HEK293 (cell line): Measurements from ENCODE around the gene WNT8B.

Experiments used
- HOXA7 ChIP-seq: sonication (generic); formaldehyde crosslinking; IDR thresholded peaks from 2 replicates; pipeline ENCODE4 v1.8.1; 2022; ENCODE audit warnings: missing genetic modification reagents, borderline replicate concordance
- OVOL3 ChIP-seq: fragments of 450-650 bp; formaldehyde crosslinking; IDR thresholded peaks from 2 replicates; pipeline ENCODE4 v1.5.1; 2016; ENCODE audit warnings: missing biosample characterization, missing genetic modification characterization
- RBAK ChIP-seq: fragments of 450-650 bp; formaldehyde crosslinking; IDR thresholded peaks from 2 replicates; pipeline ENCODE4 v1.5.1; 2016; ENCODE audit warnings: missing biosample characterization, missing genetic modification characterization
- TCF7L2 ChIP-seq: IDR thresholded peaks from 2 replicates; pipeline ENCODE4 v1.6.1; 2011; ENCODE audit warnings: low read depth, mild to moderate bottlenecking, inconsistent platforms, low read length, moderate library complexity, borderline replicate concordance
- ZBTB26 ChIP-seq: fragments of 450-650 bp; formaldehyde crosslinking; optimal IDR thresholded peaks from 2 replicates; pipeline ENCODE3; 2016; ENCODE audit warnings: missing biosample characterization, mild to moderate bottlenecking, missing genetic modification characterization
- ZNF19 ChIP-seq: fragments of 450-650 bp; formaldehyde crosslinking; IDR thresholded peaks from 2 replicates; pipeline ENCODE4; 2016; ENCODE audit warnings: missing biosample characterization, missing genetic modification characterization, low read depth
- ZNF211 ChIP-seq: fragments of 450-650 bp; formaldehyde crosslinking; IDR thresholded peaks from 2 replicates; pipeline ENCODE4 v1.5.1; 2016; ENCODE audit warnings: low read depth, missing biosample characterization, missing genetic modification characterization
- ZNF292 ChIP-seq: fragments of 450-650 bp; formaldehyde crosslinking; IDR thresholded peaks from 2 replicates; pipeline ENCODE4 v1.5.1; 2016; ENCODE audit warnings: low read depth, missing biosample characterization, missing genetic modification characterization, borderline replicate concordance
- ZNF324 ChIP-seq: fragments of 450-650 bp; formaldehyde crosslinking; IDR thresholded peaks from 2 replicates; pipeline ENCODE4 v1.5.1; 2016; ENCODE audit warnings: missing biosample characterization, missing genetic modification characterization
- ZNF510 ChIP-seq: fragments of 450-650 bp; formaldehyde crosslinking; IDR thresholded peaks from 2 replicates; pipeline ENCODE4 v1.5.1; 2018; ENCODE audit warnings: mild to moderate bottlenecking, missing genetic modification characterization, missing biosample characterization; ENCODE audit not compliant: insufficient replicate concordance
- TF ChIP-seq, protein P1 (sequence below): fragments of 450-650 bp; formaldehyde crosslinking; IDR thresholded peaks from 2 replicates; pipeline ENCODE4 v1.5.1; 2016; ENCODE audit warnings: missing biosample characterization, missing genetic modification characterization
- TF ChIP-seq, protein P2 (sequence below): fragments of 450-650 bp; formaldehyde crosslinking; IDR thresholded peaks from 2 replicates; pipeline ENCODE4 v1.5.1; 2016; ENCODE audit warnings: missing biosample characterization, missing genetic modification characterization, borderline replicate concordance
- TF ChIP-seq, protein P3 (sequence below): fragments of 450-650 bp; formaldehyde crosslinking; IDR thresholded peaks from 2 replicates; pipeline ENCODE4 v1.5.1; 2016; ENCODE audit warnings: missing biosample characterization, missing genetic modification characterization
- TF ChIP-seq, protein P4 (sequence below): fragments of 450-650 bp; formaldehyde crosslinking; IDR thresholded peaks from 2 replicates; pipeline ENCODE4 v1.5.1; 2017; ENCODE audit warnings: missing biosample characterization, missing genetic modification characterization
- TF ChIP-seq, protein P5 (sequence below): fragments of 450-650 bp; formaldehyde crosslinking; conservative IDR thresholded peaks from 2 replicates; pipeline ENCODE4 v1.5.1; 2016; ENCODE audit warnings: low read depth, missing biosample characterization, missing genetic modification characterization
- TF ChIP-seq, protein P6 (sequence below): fragments of 450-650 bp; formaldehyde crosslinking; IDR thresholded peaks from 2 replicates; pipeline ENCODE4 v1.5.1; 2017; ENCODE audit warnings: missing biosample characterization, missing genetic modification characterization
- TF ChIP-seq, protein P7 (sequence below): fragments of 450-650 bp; IDR thresholded peaks from 2 replicates; pipeline ENCODE4 v1.5.1; 2018; ENCODE audit warnings: missing biosample characterization, missing genetic modification characterization

Gene WNT8B

GRCh38 chr10:100433253-100434240 lies 29.3 kb upstream of the WNT8B start (continued):
- TF ChIP-seq TCF7L2 = no peak
- TF ChIP-seq, protein P1, sequence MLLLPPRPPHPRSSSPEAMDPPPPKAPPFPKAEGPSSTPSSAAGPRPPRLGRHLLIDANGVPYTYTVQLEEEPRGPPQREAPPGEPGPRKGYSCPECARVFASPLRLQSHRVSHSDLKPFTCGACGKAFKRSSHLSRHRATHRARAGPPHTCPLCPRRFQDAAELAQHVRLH (tag by site-specific recombination) = peak; percentile 92
- peak; percentile 83 for TF ChIP-seq ZNF324 (tag by site-specific recombination)
- TF ChIP-seq ZNF211 (tag by site-specific recombination) = no peak
- TF ChIP-seq, protein P2, sequence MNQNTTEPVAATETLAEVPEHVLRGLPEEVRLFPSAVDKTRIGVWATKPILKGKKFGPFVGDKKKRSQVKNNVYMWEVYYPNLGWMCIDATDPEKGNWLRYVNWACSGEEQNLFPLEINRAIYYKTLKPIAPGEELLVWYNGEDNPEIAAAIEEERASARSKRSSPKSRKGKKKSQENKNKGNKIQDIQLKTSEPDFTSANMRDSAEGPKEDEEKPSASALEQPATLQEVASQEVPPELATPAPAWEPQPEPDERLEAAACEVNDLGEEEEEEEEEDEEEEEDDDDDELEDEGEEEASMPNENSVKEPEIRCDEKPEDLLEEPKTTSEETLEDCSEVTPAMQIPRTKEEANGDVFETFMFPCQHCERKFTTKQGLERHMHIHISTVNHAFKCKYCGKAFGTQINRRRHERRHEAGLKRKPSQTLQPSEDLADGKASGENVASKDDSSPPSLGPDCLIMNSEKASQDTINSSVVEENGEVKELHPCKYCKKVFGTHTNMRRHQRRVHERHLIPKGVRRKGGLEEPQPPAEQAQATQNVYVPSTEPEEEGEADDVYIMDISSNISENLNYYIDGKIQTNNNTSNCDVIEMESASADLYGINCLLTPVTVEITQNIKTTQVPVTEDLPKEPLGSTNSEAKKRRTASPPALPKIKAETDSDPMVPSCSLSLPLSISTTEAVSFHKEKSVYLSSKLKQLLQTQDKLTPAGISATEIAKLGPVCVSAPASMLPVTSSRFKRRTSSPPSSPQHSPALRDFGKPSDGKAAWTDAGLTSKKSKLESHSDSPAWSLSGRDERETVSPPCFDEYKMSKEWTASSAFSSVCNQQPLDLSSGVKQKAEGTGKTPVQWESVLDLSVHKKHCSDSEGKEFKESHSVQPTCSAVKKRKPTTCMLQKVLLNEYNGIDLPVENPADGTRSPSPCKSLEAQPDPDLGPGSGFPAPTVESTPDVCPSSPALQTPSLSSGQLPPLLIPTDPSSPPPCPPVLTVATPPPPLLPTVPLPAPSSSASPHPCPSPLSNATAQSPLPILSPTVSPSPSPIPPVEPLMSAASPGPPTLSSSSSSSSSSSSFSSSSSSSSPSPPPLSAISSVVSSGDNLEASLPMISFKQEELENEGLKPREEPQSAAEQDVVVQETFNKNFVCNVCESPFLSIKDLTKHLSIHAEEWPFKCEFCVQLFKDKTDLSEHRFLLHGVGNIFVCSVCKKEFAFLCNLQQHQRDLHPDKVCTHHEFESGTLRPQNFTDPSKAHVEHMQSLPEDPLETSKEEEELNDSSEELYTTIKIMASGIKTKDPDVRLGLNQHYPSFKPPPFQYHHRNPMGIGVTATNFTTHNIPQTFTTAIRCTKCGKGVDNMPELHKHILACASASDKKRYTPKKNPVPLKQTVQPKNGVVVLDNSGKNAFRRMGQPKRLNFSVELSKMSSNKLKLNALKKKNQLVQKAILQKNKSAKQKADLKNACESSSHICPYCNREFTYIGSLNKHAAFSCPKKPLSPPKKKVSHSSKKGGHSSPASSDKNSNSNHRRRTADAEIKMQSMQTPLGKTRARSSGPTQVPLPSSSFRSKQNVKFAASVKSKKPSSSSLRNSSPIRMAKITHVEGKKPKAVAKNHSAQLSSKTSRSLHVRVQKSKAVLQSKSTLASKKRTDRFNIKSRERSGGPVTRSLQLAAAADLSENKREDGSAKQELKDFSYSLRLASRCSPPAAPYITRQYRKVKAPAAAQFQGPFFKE (tag by site-specific recombination) = no peak
- no peak for TF ChIP-seq ZNF292
- TF ChIP-seq, protein P3, sequence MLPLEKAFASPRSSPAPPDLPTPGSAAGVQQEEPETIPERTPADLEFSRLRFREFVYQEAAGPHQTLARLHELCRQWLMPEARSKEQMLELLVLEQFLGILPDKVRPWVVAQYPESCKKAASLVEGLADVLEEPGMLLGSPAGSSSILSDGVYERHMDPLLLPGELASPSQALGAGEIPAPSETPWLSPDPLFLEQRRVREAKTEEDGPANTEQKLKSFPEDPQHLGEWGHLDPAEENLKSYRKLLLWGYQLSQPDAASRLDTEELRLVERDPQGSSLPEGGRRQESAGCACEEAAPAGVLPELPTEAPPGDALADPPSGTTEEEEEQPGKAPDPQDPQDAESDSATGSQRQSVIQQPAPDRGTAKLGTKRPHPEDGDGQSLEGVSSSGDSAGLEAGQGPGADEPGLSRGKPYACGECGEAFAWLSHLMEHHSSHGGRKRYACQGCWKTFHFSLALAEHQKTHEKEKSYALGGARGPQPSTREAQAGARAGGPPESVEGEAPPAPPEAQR (tag by site-specific recombination) = no peak
- TF ChIP-seq, protein P4, sequence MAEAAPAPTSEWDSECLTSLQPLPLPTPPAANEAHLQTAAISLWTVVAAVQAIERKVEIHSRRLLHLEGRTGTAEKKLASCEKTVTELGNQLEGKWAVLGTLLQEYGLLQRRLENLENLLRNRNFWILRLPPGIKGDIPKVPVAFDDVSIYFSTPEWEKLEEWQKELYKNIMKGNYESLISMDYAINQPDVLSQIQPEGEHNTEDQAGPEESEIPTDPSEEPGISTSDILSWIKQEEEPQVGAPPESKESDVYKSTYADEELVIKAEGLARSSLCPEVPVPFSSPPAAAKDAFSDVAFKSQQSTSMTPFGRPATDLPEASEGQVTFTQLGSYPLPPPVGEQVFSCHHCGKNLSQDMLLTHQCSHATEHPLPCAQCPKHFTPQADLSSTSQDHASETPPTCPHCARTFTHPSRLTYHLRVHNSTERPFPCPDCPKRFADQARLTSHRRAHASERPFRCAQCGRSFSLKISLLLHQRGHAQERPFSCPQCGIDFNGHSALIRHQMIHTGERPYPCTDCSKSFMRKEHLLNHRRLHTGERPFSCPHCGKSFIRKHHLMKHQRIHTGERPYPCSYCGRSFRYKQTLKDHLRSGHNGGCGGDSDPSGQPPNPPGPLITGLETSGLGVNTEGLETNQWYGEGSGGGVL = no peak
- TF ChIP-seq ZNF19 = no peak
- no peak for TF ChIP-seq OVOL3 (tag by site-specific recombination)
- TF ChIP-seq, protein P5, sequence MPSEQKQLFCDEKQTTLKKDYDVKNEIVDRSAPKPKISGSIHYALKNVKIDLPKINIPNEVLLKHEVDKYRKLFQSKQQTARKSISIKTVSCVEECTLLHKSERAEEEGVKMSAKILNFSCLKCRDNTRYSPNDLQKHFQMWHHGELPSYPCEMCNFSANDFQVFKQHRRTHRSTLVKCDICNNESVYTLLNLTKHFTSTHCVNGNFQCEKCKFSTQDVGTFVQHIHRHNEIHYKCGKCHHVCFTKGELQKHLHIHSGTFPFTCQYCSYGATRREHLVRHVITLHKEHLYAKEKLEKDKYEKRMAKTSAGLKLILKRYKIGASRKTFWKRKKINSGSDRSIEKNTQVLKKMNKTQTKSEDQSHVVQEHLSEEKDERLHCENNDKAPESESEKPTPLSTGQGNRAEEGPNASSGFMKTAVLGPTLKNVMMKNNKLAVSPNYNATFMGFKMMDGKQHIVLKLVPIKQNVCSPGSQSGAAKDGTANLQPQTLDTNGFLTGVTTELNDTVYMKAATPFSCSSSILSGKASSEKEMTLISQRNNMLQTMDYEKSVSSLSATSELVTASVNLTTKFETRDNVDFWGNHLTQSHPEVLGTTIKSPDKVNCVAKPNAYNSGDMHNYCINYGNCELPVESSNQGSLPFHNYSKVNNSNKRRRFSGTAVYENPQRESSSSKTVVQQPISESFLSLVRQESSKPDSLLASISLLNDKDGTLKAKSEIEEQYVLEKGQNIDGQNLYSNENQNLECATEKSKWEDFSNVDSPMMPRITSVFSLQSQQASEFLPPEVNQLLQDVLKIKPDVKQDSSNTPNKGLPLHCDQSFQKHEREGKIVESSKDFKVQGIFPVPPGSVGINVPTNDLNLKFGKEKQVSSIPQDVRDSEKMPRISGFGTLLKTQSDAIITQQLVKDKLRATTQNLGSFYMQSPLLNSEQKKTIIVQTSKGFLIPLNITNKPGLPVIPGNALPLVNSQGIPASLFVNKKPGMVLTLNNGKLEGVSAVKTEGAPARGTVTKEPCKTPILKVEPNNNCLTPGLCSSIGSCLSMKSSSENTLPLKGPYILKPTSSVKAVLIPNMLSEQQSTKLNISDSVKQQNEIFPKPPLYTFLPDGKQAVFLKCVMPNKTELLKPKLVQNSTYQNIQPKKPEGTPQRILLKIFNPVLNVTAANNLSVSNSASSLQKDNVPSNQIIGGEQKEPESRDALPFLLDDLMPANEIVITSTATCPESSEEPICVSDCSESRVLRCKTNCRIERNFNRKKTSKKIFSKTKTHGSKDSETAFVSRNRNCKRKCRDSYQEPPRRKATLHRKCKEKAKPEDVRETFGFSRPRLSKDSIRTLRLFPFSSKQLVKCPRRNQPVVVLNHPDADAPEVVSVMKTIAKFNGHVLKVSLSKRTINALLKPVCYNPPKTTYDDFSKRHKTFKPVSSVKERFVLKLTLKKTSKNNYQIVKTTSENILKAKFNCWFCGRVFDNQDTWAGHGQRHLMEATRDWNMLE (tag by site-specific recombination) = 0 out of 2 replicates have a peak, but pooled peaks have one; percentile 17
- TF ChIP-seq ZBTB26 (tag by site-specific recombination) = no peak
- TF ChIP-seq HOXA7 = no peak
- no peak for TF ChIP-seq ZNF510
- TF ChIP-seq RBAK (tag by site-specific recombination) = no peak
- TF ChIP-seq, protein P6, sequence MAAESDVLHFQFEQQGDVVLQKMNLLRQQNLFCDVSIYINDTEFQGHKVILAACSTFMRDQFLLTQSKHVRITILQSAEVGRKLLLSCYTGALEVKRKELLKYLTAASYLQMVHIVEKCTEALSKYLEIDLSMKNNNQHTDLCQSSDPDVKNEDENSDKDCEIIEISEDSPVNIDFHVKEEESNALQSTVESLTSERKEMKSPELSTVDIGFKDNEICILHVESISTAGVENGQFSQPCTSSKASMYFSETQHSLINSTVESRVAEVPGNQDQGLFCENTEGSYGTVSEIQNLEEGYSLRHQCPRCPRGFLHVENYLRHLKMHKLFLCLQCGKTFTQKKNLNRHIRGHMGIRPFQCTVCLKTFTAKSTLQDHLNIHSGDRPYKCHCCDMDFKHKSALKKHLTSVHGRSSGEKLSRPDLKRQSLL (tag by site-specific recombination) = no peak
- TF ChIP-seq, protein P7, sequence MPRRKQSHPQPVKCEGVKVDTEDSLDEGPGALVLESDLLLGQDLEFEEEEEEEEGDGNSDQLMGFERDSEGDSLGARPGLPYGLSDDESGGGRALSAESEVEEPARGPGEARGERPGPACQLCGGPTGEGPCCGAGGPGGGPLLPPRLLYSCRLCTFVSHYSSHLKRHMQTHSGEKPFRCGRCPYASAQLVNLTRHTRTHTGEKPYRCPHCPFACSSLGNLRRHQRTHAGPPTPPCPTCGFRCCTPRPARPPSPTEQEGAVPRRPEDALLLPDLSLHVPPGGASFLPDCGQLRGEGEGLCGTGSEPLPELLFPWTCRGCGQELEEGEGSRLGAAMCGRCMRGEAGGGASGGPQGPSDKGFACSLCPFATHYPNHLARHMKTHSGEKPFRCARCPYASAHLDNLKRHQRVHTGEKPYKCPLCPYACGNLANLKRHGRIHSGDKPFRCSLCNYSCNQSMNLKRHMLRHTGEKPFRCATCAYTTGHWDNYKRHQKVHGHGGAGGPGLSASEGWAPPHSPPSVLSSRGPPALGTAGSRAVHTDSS = peak; percentile 36; the same call in 1 of the 2 replicates
